Upper lobe of right lung (tissue), 1 donor: ENCODE data around the gene GABRB1. TPM values are rescaled to one million over a fixed set of nuclear protein-coding genes. Genes with fewer than 3 reads are reported as not detected.
A peak's percentile ranks its signal among the peaks of the same experiment; 100 is the strongest.

Source experiments
- ATAC-seq: fragments of 200-7000 bp; cut with Tn5 transposase; one replicate; pipeline ENCODE4 v1.9.1; 2020; ENCODE audit warnings: mild to moderate bottlenecking, moderate library complexity
- DNase-seq: peaks from one replicate; pipeline ENCODE4 v3.0.0-alpha.2; 2020
- H3K27ac ChIP-seq: fragments of 200-600 bp; one replicate; pipeline ENCODE4 v1.8.0; 2022
- H3K27me3 ChIP-seq: fragments of 200-600 bp; one replicate; pipeline ENCODE4 v1.8.0; 2022; ENCODE audit warnings: mild to moderate bottlenecking
- H3K36me3 ChIP-seq: fragments of 200-600 bp; one replicate; pipeline ENCODE4 v1.8.0; 2022
- H3K4me1 ChIP-seq: fragments of 200-600 bp; one replicate; pipeline ENCODE4 v1.8.0; 2022
- H3K4me3 ChIP-seq: fragments of 200-600 bp; one replicate; pipeline ENCODE4 v1.8.0; 2022; ENCODE audit warnings: mild to moderate bottlenecking
- H3K9me3 ChIP-seq: fragments of 200-600 bp; one replicate; pipeline ENCODE4 v1.8.0; 2022
- CTCF ChIP-seq: fragments of 200-600 bp; IDR thresholded peaks from one replicate; pipeline ENCODE4 v1.8.0; 2022; ENCODE audit warnings: antibody characterized with exemption
- intact Hi-C: fragments of 100-400 bp; cut with DNase I; formaldehyde crosslinking; loops from one replicate; pipeline ENCODE4 v1.11.0; 2022
- total RNA-seq: library from RNA; stranded (reverse); fragmentation: NEBNext Ultra II Directional; extraction: Animal tissue kit (Norgen Biotek cat#: 25700); gene quantifications from one replicate; pipeline ENCODE4 v1.2.1, GENCODE V29; 2021
- donor health status: DM: no; HTN: yes; CAD: no; lungs with severe emphysema.

GABRB1 gene
- total RNA-seq, 1 donor from 2014 or later, result not detected

DNA sequence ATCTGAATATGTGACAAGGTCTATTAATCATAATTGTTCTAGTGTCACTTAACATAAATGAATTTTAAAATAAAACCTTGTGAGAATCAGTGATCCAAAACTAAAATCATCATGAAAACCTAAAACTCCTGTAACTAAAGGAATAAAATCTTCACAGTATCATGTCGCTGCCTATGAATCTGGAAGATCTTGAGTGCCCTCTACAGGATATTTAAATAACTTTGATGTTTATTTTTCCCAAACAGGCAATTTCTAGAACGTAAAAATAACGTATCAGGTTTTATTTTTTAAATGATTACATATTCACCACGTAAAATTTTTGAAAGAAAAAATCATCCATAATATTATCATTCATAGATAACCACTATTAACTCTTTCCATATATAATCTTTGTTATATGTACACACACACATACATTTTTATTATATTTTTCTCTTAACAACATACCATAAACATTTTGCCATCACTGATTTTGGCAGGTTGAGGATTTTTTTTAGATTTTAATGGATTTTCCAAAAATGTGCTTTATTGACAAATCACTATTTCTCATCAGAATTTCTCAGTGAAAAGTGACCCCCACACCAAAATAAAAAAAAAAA lies 352.6 kb downstream of the GABRB1 start:
- no peaks in the 10 kb centered on the region for H3K27me3 ChIP-seq
- DNase-seq (no peak), ATAC-seq (no peak)
- H3K36me3 ChIP-seq, result no peaks in the 10 kb centered on the region
- H3K4me3 ChIP-seq, result no peak overlapping the region
- peak; percentile 52 for TF ChIP-seq CTCF
- no peaks in the 10 kb centered on the region for H3K9me3 ChIP-seq
- H3K27ac ChIP-seq, result no peak overlapping the region
- intact Hi-C loops, result no loop called here
- no peaks in the 10 kb centered on the region for H3K4me1 ChIP-seq

- Histone ChIP-seq H3K36me3 (no peaks in the 10 kb centered on the region), H3K9me3 (no peaks in the 10 kb centered on the region), H3K27me3 (no peaks in the 10 kb centered on the region), H3K4me3 (no peak overlapping the region), H3K4me1 (no peaks in the 10 kb centered on the region), H3K27ac (no peak overlapping the region)
- TF ChIP-seq CTCF, result no peak
- intact Hi-C loops, result no loop called here
- no peak for ATAC-seq
- DNase-seq, result no peak
Measured at GRCh38 chr4:47386146-47386545, 354.8 kb downstream of the GABRB1 start.

GRCh38 chr4:47386561-47387235 lies 355.3 kb downstream of the GABRB1 start:
- Histone ChIP-seq H3K9me3 (no peaks in the 10 kb centered on the region), H3K4me1 (no peaks in the 10 kb centered on the region), H3K27me3 (no peaks in the 10 kb centered on the region), H3K4me3 (no peak overlapping the region), H3K36me3 (no peaks in the 10 kb centered on the region), H3K27ac (no peak overlapping the region)
- no peak for ATAC-seq
- DNase-seq, result no peak
- no peak for TF ChIP-seq CTCF
- intact Hi-C loops, result no loop called here

- no peak overlapping the region for H3K4me3 ChIP-seq
- no peak for TF ChIP-seq CTCF
- no peaks in the 10 kb centered on the region for H3K36me3 ChIP-seq
- ATAC-seq (no peak), DNase-seq (no peak)
- no peaks in the 10 kb centered on the region for H3K9me3 ChIP-seq
- no peaks in the 10 kb centered on the region for H3K27me3 ChIP-seq
- intact Hi-C loops, result no loop called here
- H3K4me1 ChIP-seq, result no peaks in the 10 kb centered on the region
- no peak overlapping the region for H3K27ac ChIP-seq
Measured at GRCh38 chr4:47390428-47391125, 359.2 kb downstream of the GABRB1 start.

- intact Hi-C loops, result no loop called here
- H3K4me3 ChIP-seq, result no peak overlapping the region
- no peak for TF ChIP-seq CTCF
- no peak for ATAC-seq
- H3K36me3 ChIP-seq, result no peaks in the 10 kb centered on the region
- no peaks in the 10 kb centered on the region for H3K4me1 ChIP-seq
- DNase-seq, result no peak
- H3K9me3 ChIP-seq, result no peaks in the 10 kb centered on the region
- H3K27ac ChIP-seq, result no peak overlapping the region
- no peaks in the 10 kb centered on the region for H3K27me3 ChIP-seq
Measured at GRCh38 chr4:47391256-47391655, 359.9 kb downstream of the GABRB1 start.
